ENCODE measurements around the gene SLC4A4.

SLC4A4 gene

DNA sequence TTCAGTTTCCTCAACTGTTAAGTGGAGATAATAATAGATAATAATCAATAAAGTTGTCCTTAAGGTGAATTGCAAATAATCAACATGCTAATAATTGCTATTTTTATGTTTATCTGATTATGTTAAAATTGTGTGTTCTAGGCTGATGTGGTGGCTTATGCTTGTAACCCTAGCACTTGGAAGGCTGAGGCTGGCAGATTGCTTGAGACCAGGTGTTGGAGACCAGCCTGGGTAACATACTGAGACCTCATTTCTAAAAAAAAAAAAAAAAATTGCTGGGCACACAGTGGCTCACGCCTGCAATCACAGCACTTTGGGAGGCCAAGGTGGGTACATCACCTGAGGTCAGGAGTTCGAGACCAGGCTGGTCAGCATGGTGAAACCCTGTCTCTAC is 269.9 kb downstream of the SLC4A4 start:
- no peak for DNase-seq

DNA sequence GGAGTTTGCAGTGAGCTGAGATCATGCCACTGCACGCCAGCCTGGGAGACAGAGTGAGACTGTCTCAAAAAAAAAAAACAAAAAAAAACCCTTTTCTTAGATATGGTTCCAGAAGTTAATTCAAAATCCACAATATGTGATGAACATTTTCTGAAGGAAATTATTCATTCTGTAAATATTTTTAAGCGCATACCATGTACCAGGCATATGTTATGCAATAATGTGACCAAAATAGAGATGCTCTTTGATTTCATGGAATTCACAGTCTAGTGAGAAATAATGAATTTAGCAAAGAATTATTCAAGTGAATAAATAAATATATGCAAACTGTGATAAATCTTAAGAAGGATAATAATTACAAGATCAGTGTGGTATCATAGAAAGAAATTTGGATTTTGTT is 270.3 kb downstream of the SLC4A4 start:
- DNase-seq: peak; percentile 50

DNA sequence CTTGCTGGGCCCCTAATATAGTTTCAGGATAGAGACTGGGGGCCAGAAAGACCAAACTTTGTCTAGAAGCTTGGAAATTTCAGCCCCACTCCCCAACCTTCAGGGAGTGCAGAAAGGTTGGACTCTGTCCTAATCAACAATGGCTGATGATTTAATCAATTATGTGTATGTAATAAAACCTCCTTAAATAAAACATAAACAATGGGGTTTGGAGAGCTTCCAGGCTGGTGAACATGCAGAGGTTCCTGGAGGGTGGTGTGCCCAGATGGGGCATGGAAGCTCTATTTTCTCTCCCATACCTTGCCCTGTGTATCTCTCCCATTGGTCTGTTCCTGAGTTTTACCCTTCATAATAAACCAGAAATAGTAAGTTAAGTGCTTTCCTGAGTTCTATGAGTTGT is 270.8 kb downstream of the SLC4A4 start:
- peak; percentile 8 for DNase-seq

DNA sequence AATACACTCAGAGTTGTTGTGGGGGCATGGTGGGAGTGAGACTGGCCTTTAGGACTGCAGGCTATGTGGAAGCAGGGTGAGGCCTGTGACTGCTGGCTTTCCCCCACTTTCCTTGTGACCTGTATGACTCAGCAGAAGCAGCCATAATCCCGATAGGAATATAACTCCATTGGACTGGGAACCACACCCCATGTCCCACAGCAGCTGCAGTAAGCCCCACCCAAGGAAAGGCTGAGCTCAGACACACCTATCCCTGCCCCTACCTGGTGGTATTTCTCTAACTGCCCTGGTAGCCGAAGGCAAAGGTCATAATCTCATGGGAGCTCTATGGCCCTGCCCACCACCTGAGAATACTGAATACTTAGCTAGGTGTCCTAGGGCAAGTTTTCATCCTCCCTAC is 275.8 kb downstream of the SLC4A4 start:
- DNase-seq: no peak

DNA sequence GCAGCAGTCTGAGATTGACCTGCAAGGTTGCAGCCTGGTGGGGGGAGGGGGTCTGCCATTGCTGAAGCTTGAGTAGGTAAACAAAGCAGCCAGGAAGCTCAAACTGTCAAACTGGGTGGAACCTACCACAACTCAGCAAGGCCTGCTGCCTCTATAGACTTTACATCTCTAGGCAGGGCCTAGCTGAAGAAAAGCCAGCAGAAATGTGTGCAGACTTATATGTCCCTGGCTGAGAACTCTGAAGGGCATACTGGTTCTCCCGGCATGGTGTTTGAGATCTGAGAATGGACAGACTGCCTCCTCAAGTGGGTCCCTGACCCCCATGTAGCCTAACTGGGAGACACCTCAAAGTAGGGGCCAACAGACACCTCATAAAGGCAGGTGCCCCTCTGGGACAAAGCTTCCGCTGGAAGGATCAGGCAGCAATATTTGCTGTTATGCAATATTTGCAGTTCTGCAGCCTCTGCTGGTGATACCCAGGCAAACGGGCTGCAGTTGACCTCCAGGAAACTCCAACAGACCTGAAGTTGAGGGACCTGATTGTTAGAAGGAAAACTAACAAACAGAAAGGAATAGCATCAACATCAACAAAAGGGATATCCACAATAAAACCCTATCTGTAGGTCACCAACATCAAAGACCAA is 277.5 kb downstream of the SLC4A4 start:
- DNase-seq: no peak
